HL-60 (cell line): ENCODE data around the gene CSF1R.

ENCODE experiments used
- DNase-seq, 2 experiments: peaks; one replicate each; pipeline ENCODE4 v3.0.0-alpha.2; 2010 to 2020; ENCODE audit warnings: low read depth in 1 of 2, low spot score in 1 of 2
- H3K27ac ChIP-seq: fragments of 250-450 bp; sonication (Bioruptor Pico); replicated peaks from 2 replicates; pipeline ENCODE4 v1.5.1; 2020; ENCODE audit warnings: mild to moderate bottlenecking, moderate library complexity
- H3K27me3 ChIP-seq: fragments of 250-450 bp; sonication (Bioruptor Pico); 2 replicates; pipeline ENCODE4 v1.5.1; 2021; ENCODE audit warnings: mild to moderate bottlenecking, moderate library complexity; ENCODE audit not compliant: insufficient read depth, poor library complexity, severe bottlenecking
- H3K4me3 ChIP-seq: replicated peaks from 2 replicates; pipeline ENCODE4 v1.5.1; 2011; ENCODE audit warnings: mild to moderate bottlenecking, control low read depth, low read length; ENCODE audit not compliant: insufficient read depth
- CTCF ChIP-seq: IDR thresholded peaks from one replicate; pipeline ENCODE4 v1.5.1; 2011; ENCODE audit warnings: low read length, control low read depth, inconsistent platforms; ENCODE audit not compliant: insufficient read depth
- GABPA ChIP-seq: IDR thresholded peaks from 2 replicates; pipeline ENCODE4 v1.6.1; 2012; ENCODE audit warnings: low read depth
- POLR2AphosphoS5 ChIP-seq: IDR thresholded peaks from 2 replicates; pipeline ENCODE4 v1.6.1; 2012; ENCODE audit warnings: low read depth
- SPI1 ChIP-seq: IDR thresholded peaks from 2 replicates; pipeline ENCODE4 v1.6.1; 2012; ENCODE audit warnings: low read depth, mild to moderate bottlenecking, borderline replicate concordance
- TF ChIP-seq, protein P1 (sequence below): IDR thresholded peaks from 2 replicates; pipeline ENCODE4 v1.6.1; 2012; ENCODE audit warnings: low read depth; ENCODE audit not compliant: insufficient replicate concordance

Gene CSF1R

GRCh38 chr5:150065346-150065745 lies 21.0 kb downstream of the CSF1R start:
- Histone ChIP-seq H3K27me3 (no peaks in the 10 kb centered on the region), H3K27ac (no peak overlapping the region; the same call in 1 of the 2 replicates), H3K4me3 (no peak overlapping the region)
- DNase-seq: no peak
- TF ChIP-seq POLR2AphosphoS5: no peak
- no peak for TF ChIP-seq GABPA
- TF ChIP-seq CTCF: no peak
- TF ChIP-seq SPI1: no peak
- TF ChIP-seq, protein P1, sequence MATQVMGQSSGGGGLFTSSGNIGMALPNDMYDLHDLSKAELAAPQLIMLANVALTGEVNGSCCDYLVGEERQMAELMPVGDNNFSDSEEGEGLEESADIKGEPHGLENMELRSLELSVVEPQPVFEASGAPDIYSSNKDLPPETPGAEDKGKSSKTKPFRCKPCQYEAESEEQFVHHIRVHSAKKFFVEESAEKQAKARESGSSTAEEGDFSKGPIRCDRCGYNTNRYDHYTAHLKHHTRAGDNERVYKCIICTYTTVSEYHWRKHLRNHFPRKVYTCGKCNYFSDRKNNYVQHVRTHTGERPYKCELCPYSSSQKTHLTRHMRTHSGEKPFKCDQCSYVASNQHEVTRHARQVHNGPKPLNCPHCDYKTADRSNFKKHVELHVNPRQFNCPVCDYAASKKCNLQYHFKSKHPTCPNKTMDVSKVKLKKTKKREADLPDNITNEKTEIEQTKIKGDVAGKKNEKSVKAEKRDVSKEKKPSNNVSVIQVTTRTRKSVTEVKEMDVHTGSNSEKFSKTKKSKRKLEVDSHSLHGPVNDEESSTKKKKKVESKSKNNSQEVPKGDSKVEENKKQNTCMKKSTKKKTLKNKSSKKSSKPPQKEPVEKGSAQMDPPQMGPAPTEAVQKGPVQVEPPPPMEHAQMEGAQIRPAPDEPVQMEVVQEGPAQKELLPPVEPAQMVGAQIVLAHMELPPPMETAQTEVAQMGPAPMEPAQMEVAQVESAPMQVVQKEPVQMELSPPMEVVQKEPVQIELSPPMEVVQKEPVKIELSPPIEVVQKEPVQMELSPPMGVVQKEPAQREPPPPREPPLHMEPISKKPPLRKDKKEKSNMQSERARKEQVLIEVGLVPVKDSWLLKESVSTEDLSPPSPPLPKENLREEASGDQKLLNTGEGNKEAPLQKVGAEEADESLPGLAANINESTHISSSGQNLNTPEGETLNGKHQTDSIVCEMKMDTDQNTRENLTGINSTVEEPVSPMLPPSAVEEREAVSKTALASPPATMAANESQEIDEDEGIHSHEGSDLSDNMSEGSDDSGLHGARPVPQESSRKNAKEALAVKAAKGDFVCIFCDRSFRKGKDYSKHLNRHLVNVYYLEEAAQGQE: no peak

DNA sequence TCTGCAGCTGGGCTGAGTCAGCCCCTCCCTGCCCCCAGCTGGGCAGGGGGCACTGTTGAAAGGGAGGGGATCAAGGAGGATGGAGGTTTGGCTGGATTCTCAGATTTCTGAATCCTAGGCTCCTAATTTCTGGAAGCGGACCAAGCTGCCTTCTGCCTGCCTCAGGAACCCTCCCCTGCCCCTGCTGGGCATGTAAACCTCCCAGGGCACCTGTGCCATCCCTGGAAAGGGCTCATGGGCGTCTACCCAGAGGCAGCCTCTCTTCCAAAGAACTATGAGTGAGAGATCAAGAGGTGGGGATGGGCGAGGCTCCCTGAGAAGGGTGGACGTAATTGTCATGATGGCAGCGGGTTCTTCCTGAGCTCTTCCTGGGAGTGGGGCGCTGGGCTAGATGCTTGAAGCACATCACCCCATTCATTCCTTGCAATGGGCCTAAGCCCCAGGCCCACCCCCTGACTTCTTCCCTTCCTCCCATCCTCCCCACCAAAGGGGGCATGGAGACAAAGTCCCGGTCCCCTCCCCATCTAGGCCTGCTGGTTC lies 21.6 kb downstream of the CSF1R start:
- no peak overlapping the region for H3K4me3 ChIP-seq
- no peaks in the 10 kb centered on the region for H3K27me3 ChIP-seq
- DNase-seq: no peak
- TF ChIP-seq, protein P1: no peak
- no peak for TF ChIP-seq SPI1
- no peak for TF ChIP-seq POLR2AphosphoS5
- TF ChIP-seq GABPA: no peak
- TF ChIP-seq CTCF: no peak
- H3K27ac ChIP-seq: no peak overlapping the region

GRCh38 chr5:150063638-150064037 lies 22.7 kb downstream of the CSF1R start:
- Histone ChIP-seq H3K4me3 (no peak overlapping the region), H3K27ac (no peak overlapping the region)

More at GRCh38 chr5:150063638-150064037, 22.7 kb downstream of the CSF1R start:
- DNase-seq: no peak
- H3K27me3 ChIP-seq: no peaks in the 10 kb centered on the region
- TF ChIP-seq, protein P1: no peak
